Measurements from ENCODE around the gene ALOX15.

Gene ALOX15

DNA sequence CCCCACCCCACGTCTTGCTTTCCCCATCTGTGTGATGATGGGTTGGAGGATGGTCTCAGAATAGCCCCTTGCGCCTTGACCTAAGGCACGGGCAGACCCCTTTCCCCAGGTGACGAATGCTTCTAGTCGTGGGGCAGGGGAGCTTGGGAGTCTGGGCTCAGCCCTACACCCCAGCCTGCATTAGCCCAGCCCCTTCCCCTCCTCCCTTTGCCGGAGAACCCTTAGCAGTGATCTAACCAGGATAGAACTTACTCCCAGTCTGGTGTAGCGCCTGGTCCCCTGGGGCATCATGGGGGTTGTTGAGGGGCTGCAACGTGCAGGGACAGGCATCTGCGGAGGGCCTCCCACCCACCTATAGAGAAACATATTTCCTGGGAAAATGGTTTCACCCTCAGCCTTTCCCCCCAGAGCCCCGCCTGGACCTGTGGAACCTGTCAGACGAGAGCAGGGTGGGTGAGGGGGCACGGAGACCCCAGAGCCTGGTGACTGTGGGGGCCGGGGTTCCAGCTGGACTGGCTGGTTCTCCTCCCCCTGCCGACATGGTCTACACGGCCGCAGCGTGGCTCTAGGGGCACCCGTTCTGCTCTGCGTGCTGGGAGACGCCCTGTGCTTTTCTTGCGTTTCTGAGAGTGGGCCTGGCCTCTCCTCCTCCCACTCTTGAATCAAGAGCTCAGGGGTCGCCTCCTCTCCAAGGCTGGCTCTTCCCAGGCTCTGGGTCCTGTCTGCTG lies 52.4 kb downstream of the ALOX15 start:
- no peak overlapping the region for H3K4me3 ChIP-seq (ENCODE audit: control insufficient read depth, low read depth, low read length)
- TF ChIP-seq, protein P1, sequence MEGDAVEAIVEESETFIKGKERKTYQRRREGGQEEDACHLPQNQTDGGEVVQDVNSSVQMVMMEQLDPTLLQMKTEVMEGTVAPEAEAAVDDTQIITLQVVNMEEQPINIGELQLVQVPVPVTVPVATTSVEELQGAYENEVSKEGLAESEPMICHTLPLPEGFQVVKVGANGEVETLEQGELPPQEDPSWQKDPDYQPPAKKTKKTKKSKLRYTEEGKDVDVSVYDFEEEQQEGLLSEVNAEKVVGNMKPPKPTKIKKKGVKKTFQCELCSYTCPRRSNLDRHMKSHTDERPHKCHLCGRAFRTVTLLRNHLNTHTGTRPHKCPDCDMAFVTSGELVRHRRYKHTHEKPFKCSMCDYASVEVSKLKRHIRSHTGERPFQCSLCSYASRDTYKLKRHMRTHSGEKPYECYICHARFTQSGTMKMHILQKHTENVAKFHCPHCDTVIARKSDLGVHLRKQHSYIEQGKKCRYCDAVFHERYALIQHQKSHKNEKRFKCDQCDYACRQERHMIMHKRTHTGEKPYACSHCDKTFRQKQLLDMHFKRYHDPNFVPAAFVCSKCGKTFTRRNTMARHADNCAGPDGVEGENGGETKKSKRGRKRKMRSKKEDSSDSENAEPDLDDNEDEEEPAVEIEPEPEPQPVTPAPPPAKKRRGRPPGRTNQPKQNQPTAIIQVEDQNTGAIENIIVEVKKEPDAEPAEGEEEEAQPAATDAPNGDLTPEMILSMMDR (IDR thresholded peaks at IDR 0.05; ENCODE audit: control insufficient read depth, insufficient read depth, low read depth, low read length, missing control alignments), result no peak
- no peak for DNase-seq (ENCODE audit: low read depth)

DNA sequence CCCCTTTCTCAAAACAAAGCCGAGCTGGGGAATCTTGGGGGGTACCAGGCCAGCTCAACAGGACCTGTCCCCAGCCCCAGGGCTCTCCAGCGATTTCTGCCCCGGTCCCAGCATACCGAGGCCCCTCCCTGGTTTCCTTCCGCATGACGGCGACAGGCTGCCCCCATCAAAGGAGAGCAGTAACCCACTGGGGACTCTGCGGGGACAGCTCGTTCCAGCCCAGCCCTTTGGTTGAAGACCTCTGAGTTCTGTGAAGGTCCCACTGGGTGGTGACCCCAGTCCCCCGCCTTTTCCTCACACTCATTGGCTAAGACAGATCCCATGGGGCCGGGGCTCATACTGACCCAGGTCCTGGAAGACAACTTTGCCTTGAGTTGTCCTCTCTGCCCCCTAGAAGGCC lies 53.1 kb downstream of the ALOX15 start:
- no peak overlapping the region for H3K4me3 ChIP-seq (ENCODE audit: control insufficient read depth, low read depth, low read length)
- no peak for DNase-seq (ENCODE audit: low read depth)
- TF ChIP-seq, protein P1 (IDR thresholded peaks at IDR 0.05; ENCODE audit: control insufficient read depth, insufficient read depth, low read depth, low read length, missing control alignments), result no peak

DNA sequence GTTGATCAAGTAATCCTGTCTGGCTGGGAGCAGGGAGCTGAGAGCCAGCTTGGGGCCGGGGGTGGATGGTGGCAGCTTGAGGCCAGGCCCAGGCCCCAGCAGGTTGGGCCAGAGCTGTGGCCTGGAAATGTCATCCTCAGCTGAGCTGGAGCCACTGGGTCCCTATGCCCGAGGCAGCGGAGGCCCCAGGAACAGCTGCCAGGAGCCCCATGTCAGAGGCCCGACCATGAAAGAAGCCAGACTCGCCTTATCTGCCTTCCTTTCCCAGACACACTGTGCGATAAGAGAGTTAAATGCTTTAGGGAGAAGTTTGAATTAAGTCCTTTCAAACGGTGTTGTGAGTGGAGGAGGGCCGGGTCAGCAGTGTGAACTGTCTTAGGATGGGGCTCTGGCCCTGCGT lies 53.7 kb downstream of the ALOX15 start:
- H3K4me3 ChIP-seq (ENCODE audit: control insufficient read depth, low read depth, low read length), result no peak overlapping the region
- TF ChIP-seq, protein P1 (IDR thresholded peaks at IDR 0.05; ENCODE audit: control insufficient read depth, insufficient read depth, low read depth, low read length, missing control alignments), result no peak
- no peak for DNase-seq (ENCODE audit: low read depth)

DNA sequence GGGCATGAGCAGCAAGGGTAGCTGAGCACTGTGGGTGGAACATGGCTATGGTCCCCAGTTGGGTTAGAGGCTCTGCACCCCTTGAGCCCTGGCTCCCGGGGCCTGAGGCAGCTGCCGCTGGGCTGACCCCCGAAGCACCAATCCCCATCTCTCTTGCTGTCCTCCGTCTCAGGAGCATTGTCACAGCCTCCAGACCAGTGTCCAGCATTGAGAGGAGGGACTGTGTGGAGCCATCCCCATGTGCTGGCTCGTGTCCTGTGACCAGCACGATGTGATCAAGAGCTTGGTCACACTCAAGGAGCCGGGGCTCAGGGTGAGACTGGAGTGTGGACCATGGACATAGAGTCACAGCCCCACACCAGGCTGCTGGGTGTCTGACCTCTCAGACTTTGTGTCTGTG lies 54.3 kb downstream of the ALOX15 start:
- no peak for DNase-seq (ENCODE audit: low read depth)
- H3K4me3 ChIP-seq (ENCODE audit: control insufficient read depth, low read depth, low read length), result no peak overlapping the region
- TF ChIP-seq, protein P1 (IDR thresholded peaks at IDR 0.05; ENCODE audit: control insufficient read depth, insufficient read depth, low read depth, low read length, missing control alignments), result no peak

DNA sequence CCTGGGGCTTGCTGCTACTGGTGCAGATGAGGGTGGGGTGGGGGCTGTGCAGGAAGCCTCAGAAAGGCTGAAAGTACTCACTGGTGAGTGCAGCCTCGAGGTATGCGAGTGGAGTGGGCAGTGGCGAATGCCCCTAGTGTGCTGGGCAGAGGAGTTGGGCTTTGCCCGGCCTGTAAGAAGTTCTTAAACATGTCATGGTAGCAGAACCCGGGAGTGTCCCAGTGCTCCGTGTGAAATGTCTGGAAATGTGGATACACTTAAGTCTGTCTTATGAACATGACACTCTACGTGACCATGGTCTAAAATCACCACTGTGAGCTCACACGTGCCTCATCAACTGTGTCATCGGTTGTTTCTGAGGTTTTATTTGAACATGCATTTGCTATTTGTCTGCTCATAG lies 55.4 kb downstream of the ALOX15 start:
- no peak overlapping the region for H3K4me3 ChIP-seq (ENCODE audit: control insufficient read depth, low read depth, low read length)
- TF ChIP-seq, protein P1 (IDR thresholded peaks at IDR 0.05; ENCODE audit: control insufficient read depth, insufficient read depth, low read depth, low read length, missing control alignments), result no peak
- DNase-seq (ENCODE audit: low read depth), result no peak

DNA sequence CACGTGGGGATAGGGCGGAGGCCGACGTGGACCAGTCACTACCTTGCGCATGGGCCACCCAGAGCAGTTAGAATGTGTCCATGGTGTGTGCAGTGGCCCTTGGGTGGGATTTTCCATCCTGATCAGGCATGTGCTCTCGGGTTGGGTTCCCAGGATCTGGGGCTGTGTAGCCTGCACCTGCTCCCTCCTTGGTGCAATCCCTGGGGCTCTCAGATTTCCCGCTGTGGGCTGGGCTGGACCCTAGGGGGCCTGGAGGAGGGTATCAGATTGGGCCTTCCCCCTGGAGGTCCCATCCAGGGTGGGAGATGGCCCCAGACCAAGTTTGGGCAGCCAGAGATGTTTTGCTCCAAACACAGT lies 55.9 kb downstream of the ALOX15 start:
- no peak for DNase-seq (ENCODE audit: low read depth)
- TF ChIP-seq, protein P1 (IDR thresholded peaks at IDR 0.05; ENCODE audit: control insufficient read depth, insufficient read depth, low read depth, low read length, missing control alignments), result no peak
- H3K4me3 ChIP-seq (ENCODE audit: control insufficient read depth, low read depth, low read length), result no peak overlapping the region
